ENCODE data around the gene PTCD3. TPM values are rescaled to one million over a fixed set of nuclear protein-coding genes. Genes with fewer than 3 reads are reported as not detected.

PTCD3 gene
- total RNA-seq: 100 to 1,000 TPM in 6 of 9 donors, 10 to 100 TPM in 3; 41.7 to 332 (median 116) TPM
- polyA plus RNA-seq: 100 to 1,000 TPM in 1 of 3 donors, 10 to 100 TPM in 2; 34.8 to 120 (median 47.4) TPM
- long read RNA-seq, donor 1, full-length matches to known transcripts: 13 of 47 reads
- long read RNA-seq, donor 1, partial matches to known transcripts: 34 of 47 reads
- long read RNA-seq, donor 1, other reads (novel, unspliced or antisense): 0 of 47 reads
- long read RNA-seq, donor 2, full-length matches to known transcripts: 11 of 40 reads
- long read RNA-seq, donor 2, partial matches to known transcripts: 29 of 40 reads
- long read RNA-seq, donor 2, other reads (novel, unspliced or antisense): 0 of 40 reads
- long read RNA-seq, donor 3, full-length matches to known transcripts: 11 of 21 reads
- long read RNA-seq, donor 3, partial matches to known transcripts: 10 of 21 reads
- long read RNA-seq, donor 3, other reads (novel, unspliced or antisense): 0 of 21 reads
- long read RNA-seq, donor 4, full-length matches to known transcripts: 17 of 24 reads
- long read RNA-seq, donor 4, partial matches to known transcripts: 2 of 24 reads
- long read RNA-seq, donor 4, other reads (novel, unspliced or antisense): 5 of 24 reads
- long read RNA-seq, donor 5, full-length matches to known transcripts: 105 of 149 reads
- long read RNA-seq, donor 5, partial matches to known transcripts: 19 of 149 reads
- long read RNA-seq, donor 5, other reads (novel, unspliced or antisense): 25 of 149 reads
- long read RNA-seq, donor 6, full-length matches to known transcripts: 6 of 16 reads
- long read RNA-seq, donor 6, partial matches to known transcripts: 3 of 16 reads
- long read RNA-seq, donor 6, other reads (novel, unspliced or antisense): 7 of 16 reads
- long read RNA-seq, donor 7, full-length matches to known transcripts: 2 of 10 reads
- long read RNA-seq, donor 7, partial matches to known transcripts: 8 of 10 reads
- long read RNA-seq, donor 7, other reads (novel, unspliced or antisense): 0 of 10 reads
- long read RNA-seq, donor 8, full-length matches to known transcripts: 11 of 43 reads
- long read RNA-seq, donor 8, partial matches to known transcripts: 32 of 43 reads
- long read RNA-seq, donor 8, other reads (novel, unspliced or antisense): 0 of 43 reads
- long read RNA-seq, donor 9, full-length matches to known transcripts: 11 of 269 reads
- long read RNA-seq, donor 9, partial matches to known transcripts: 208 of 269 reads
- long read RNA-seq, donor 9, other reads (novel, unspliced or antisense): 50 of 269 reads
- long read RNA-seq, donor 10, full-length matches to known transcripts: 4 of 13 reads
- long read RNA-seq, donor 10, partial matches to known transcripts: 9 of 13 reads
- long read RNA-seq, donor 10, other reads (novel, unspliced or antisense): 0 of 13 reads

DNA sequence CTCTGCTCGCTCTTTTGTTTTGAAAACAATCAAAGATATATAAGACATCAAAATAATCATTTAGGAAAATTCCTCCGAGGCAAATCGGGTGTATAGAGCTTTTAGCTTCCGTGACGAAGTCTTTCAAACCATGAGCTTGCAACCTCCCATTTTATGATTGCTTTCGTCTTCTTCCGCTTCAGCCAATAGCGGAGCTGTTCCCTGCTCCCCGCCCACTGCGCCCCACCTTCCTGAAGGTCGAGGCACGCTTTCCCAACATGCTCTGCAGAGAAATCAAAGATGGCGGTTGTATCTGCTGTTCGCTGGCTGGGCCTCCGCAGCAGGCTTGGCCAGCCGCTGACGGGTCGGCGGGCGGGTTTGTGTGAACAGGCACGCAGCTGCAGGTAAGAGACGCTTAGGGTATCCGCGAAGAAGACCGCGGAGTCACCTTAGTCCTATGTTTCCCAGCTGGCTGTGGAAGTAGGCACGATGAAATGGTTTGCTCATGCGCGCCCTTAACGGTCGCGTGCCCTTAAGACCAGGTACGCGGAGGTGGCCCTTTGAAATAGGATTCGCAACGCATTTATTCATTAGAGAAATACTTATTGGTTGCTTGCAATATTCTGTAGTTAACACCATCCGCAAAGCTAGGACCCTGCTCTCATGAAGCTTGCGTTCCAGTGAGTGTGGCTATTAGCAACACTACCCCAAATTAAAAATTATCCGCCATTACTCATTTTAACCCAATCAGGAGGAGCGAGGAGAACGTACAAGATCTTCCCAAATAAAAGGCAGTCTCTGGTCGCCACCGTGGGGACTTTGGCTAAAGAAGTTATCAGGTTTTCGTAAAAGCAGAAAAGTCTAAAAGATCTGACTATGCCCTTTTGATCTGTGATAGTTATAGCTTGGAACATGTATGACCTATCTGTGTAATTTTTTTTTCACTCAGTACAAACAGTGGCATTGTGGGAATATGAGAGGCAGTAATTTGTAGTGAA is at the start of gene PTCD3:
PTCD3 (plus strand) TSS at position 267 of the 977 bp plus-strand sequence; CDS start at position 280, 13 bp downstream.
- peaks cover 15 to 33% of the 10 kb centered on the region in 2 donors for H3K4me1 ChIP-seq (replicated peaks in 1 of 2)
- H3K36me3 ChIP-seq (replicated peaks in 1 of 2): peaks cover 0 to 25% of the 10 kb centered on the region in 2 donors
- peak; percentile 52 to 93 for TF ChIP-seq POLR2A (IDR thresholded peaks at IDR 0.05)
- TF ChIP-seq, protein P1, sequence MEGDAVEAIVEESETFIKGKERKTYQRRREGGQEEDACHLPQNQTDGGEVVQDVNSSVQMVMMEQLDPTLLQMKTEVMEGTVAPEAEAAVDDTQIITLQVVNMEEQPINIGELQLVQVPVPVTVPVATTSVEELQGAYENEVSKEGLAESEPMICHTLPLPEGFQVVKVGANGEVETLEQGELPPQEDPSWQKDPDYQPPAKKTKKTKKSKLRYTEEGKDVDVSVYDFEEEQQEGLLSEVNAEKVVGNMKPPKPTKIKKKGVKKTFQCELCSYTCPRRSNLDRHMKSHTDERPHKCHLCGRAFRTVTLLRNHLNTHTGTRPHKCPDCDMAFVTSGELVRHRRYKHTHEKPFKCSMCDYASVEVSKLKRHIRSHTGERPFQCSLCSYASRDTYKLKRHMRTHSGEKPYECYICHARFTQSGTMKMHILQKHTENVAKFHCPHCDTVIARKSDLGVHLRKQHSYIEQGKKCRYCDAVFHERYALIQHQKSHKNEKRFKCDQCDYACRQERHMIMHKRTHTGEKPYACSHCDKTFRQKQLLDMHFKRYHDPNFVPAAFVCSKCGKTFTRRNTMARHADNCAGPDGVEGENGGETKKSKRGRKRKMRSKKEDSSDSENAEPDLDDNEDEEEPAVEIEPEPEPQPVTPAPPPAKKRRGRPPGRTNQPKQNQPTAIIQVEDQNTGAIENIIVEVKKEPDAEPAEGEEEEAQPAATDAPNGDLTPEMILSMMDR (IDR thresholded peaks at IDR 0.05): no peak
- H3K4me3 ChIP-seq: peak within 1 kb of the TSS; percentile 49 to 98 (median 90)
- DNase-seq: peak; percentile 93 to 98 (median 96)
- no peaks in the 10 kb centered on the region for H3K9me3 ChIP-seq (replicated peaks in 1 of 3)
- peak within 1 kb of the TSS; percentile 46 to 90 (median 64) for H3K27ac ChIP-seq
- H3K27me3 ChIP-seq: no peaks in the 10 kb centered on the region
- intact Hi-C loops (cut with DNase I): no loop called here
- 0 to 1% (median 0%) methylated on average over 25 to 44 of the region's 44 CpGs for WGBS, 4 donors

DNA sequence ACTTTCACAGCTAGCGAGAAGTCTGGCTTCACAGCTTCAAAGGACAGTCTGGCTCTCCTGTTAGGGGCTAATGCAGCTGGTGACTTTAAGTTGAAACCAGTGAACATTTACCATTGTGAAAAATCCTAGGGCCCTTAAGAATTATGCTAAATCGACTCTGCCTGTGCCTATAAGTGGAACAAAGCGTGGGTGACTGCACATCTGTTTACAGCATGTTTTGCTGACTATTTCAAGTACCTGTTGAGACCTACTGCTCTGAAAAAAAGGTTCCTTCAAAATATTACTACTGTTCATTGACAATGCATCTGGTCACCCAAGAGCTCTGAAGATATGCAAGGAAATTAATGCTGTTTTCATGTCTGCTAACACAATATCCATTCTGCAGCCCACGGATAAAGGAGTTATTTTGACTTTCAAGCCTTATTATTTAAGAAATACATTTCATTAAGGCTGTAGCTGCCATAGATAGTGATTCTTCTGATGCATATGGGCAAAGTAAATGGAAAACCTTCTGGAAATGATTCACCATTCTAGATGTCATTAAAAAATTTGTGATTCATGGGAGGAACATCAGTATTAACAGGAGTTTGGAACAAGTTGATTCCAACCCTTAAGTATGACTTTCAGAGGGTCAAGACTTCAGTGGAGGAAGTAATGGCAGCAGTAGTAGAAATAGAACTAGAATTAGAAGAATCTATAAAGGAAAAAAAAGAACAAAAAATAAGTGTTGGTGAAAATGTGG is 49.3 kb upstream of the PTCD3 start:
- WGBS, 4 donors: 94 to 98% (median 96%) methylated on average over 4 of the region's 4 CpGs
- Histone ChIP-seq H3K27me3 (no peaks in the 10 kb centered on the region), H3K4me3 (no peak overlapping the region), H3K9me3 (replicated peaks in 1 of 3) (no peaks in the 10 kb centered on the region), H3K36me3 (replicated peaks in 1 of 2) (peaks cover 0 to 24% of the 10 kb centered on the region in 2 donors), H3K4me1 (replicated peaks in 1 of 2) (peaks cover 4 to 5% of the 10 kb centered on the region in 2 donors), H3K27ac (no peak overlapping the region)
- intact Hi-C loops (cut with DNase I): no loop called here
- TF ChIP-seq, protein P1 (IDR thresholded peaks at IDR 0.05): no peak
- no peak for TF ChIP-seq POLR2A (IDR thresholded peaks at IDR 0.05)
- DNase-seq: peak in 1 of 7 donors; percentile 11

DNA sequence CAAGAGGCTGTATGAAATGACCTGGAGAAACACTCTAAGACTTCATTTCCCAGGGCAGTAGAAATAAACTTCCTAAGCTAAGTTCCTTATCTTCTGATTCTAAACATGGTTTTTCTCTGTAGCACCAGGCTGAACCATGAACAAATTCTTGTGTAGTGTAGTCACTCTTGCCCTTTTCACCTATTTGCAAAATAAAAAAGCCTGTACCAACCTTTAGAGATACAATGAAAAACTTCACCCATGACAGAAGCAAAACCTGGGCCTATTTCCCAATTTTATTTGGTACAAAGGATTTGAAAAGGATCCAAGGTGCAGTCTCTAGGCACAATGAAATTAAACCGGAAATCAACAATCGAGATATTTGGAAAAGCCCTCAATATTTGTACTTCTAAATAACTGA is 44.0 kb upstream of the PTCD3 start:
- Histone ChIP-seq H3K27me3 (no peaks in the 10 kb centered on the region), H3K27ac (peak overlapping the region; percentile 14 to 78 (median 55)), H3K4me1 (replicated peaks in 1 of 2) (peaks cover 12 to 14% of the 10 kb centered on the region in 2 donors), H3K9me3 (replicated peaks in 1 of 3) (no peaks in the 10 kb centered on the region), H3K4me3 (no peak overlapping the region), H3K36me3 (replicated peaks in 1 of 2) (peaks cover 3 to 26% of the 10 kb centered on the region in 2 donors)
- TF ChIP-seq POLR2A (IDR thresholded peaks at IDR 0.05): peak in 1 of 2 donors; percentile 12
- TF ChIP-seq, protein P1 (IDR thresholded peaks at IDR 0.05): no peak
- WGBS, 4 donors: 38 to 48% (median 41%) methylated on average over 2 of the region's 2 CpGs
- DNase-seq: peak in 2 of 7 donors; percentile 18 to 19
- intact Hi-C loops (cut with DNase I): no loop called here
